ENCODE results near the gene FCN1.

GRCh38 chr9:134914501-134914834, 3.2 kb downstream of the FCN1 start:
- TF ChIP-seq, protein P1, sequence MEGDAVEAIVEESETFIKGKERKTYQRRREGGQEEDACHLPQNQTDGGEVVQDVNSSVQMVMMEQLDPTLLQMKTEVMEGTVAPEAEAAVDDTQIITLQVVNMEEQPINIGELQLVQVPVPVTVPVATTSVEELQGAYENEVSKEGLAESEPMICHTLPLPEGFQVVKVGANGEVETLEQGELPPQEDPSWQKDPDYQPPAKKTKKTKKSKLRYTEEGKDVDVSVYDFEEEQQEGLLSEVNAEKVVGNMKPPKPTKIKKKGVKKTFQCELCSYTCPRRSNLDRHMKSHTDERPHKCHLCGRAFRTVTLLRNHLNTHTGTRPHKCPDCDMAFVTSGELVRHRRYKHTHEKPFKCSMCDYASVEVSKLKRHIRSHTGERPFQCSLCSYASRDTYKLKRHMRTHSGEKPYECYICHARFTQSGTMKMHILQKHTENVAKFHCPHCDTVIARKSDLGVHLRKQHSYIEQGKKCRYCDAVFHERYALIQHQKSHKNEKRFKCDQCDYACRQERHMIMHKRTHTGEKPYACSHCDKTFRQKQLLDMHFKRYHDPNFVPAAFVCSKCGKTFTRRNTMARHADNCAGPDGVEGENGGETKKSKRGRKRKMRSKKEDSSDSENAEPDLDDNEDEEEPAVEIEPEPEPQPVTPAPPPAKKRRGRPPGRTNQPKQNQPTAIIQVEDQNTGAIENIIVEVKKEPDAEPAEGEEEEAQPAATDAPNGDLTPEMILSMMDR (IDR thresholded peaks at IDR 0.05) = no peak
- TF ChIP-seq POLR2A (IDR thresholded peaks at IDR 0.05) = no peak

Data from right lobe of liver (tissue), 4 donors.